OCI-LY1 (cell line): Measurements from ENCODE around the gene TMEM238.
"Not testable (repeated sequence)": the region's sequence is repeated elsewhere in the genome, so short reads cannot be mapped to it uniquely, and the experiment has no call there.

ENCODE experiments used
- H2AFZ ChIP-seq: fragments of 200-600 bp; sonication (generic), shearing (Covaris generic); 2 replicates; pipeline ENCODE4 v1.6.0; 2014; ENCODE audit warnings: antibody characterized with exemption, mild to moderate bottlenecking, low read length
- H3F3A ChIP-seq: fragments of 200-600 bp; sonication (generic), shearing (Covaris generic); 2 replicates; pipeline ENCODE4 v1.6.0; 2014; ENCODE audit warnings: mild to moderate bottlenecking, antibody characterized with exemption, low read length, moderate library complexity; ENCODE audit not compliant: insufficient read depth
- H3K27ac ChIP-seq: fragments of 200-600 bp; sonication (generic); 2 replicates; pipeline ENCODE4 v1.5.1; 2014; ENCODE audit warnings: low read length, mixed run types, mild to moderate bottlenecking, low read depth; ENCODE audit not compliant: poor library complexity, severe bottlenecking
- H3K27me3 ChIP-seq: fragments of 200-600 bp; sonication (generic); 2 replicates; pipeline ENCODE4 v1.6.0; 2014; ENCODE audit warnings: antibody characterized with exemption, mild to moderate bottlenecking, low read length, moderate library complexity; ENCODE audit not compliant: insufficient read depth
- H3K36me3 ChIP-seq: fragments of 200-600 bp; sonication (generic); 2 replicates; pipeline ENCODE4 v1.6.1; 2014; ENCODE audit warnings: mild to moderate bottlenecking, antibody characterized with exemption, low read length, moderate library complexity, mixed read lengths; ENCODE audit not compliant: insufficient read depth
- H3K4me1 ChIP-seq: fragments of 200-600 bp; sonication (generic); 2 replicates; pipeline ENCODE4 v1.5.1; 2014; ENCODE audit warnings: mild to moderate bottlenecking, low read length, moderate library complexity; ENCODE audit not compliant: insufficient read depth, severe bottlenecking
- H3K4me2 ChIP-seq: fragments of 200-600 bp; sonication (generic), shearing (Covaris generic); 2 replicates; pipeline ENCODE4 v1.6.1; 2014; ENCODE audit warnings: low read length
- H3K4me3 ChIP-seq: fragments of 200-600 bp; sonication (generic); 2 replicates; pipeline ENCODE4 v1.5.1; 2014; ENCODE audit warnings: low read length, low read depth, mild to moderate bottlenecking, mixed read lengths; ENCODE audit not compliant: poor library complexity, severe bottlenecking
- H3K79me2 ChIP-seq: fragments of 200-600 bp; shearing (Covaris generic); 2 replicates; pipeline ENCODE4 v1.6.1; 2016; ENCODE audit warnings: mixed run types, low read length, mixed read lengths; ENCODE audit not compliant: insufficient read depth
- H3K9ac ChIP-seq: fragments of 200-600 bp; sonication (generic), shearing (Covaris generic); 2 replicates; pipeline ENCODE4 v1.6.1; 2014; ENCODE audit warnings: mild to moderate bottlenecking, low read length, mixed read lengths
- H3K9me2 ChIP-seq: fragments of 200-600 bp; sonication (generic), shearing (Covaris generic); 2 replicates; pipeline ENCODE4 v1.6.1; 2014; ENCODE audit warnings: low read depth, mild to moderate bottlenecking, low read length, mixed read lengths
- H3K9me3 ChIP-seq: fragments of 200-600 bp; shearing (Covaris generic); 2 replicates; pipeline ENCODE4 v1.6.1; 2014; ENCODE audit warnings: low read length, mixed read lengths
- H4K20me1 ChIP-seq: fragments of 200-600 bp; sonication (generic), shearing (Covaris generic); 2 replicates; pipeline ENCODE4 v1.6.0; 2016; ENCODE audit warnings: mild to moderate bottlenecking, low read length; ENCODE audit not compliant: insufficient read depth
- EZH2 ChIP-seq: fragments of 200-600 bp; sonication (generic), shearing (Covaris generic); IDR thresholded peaks from 2 replicates; pipeline ENCODE4 v1.8.0; 2017; ENCODE audit warnings: borderline replicate concordance, mixed run types, mild to moderate bottlenecking, antibody characterized with exemption, low read length, moderate library complexity, mixed read lengths
- TF ChIP-seq, protein P1 (sequence below): fragments of 200-600 bp; sonication (generic), shearing (Covaris generic); IDR thresholded peaks from 2 replicates; pipeline ENCODE4 v1.5.1; 2017; ENCODE audit warnings: mild to moderate bottlenecking, antibody characterized with exemption, low read length, moderate library complexity, mixed read lengths

The TMEM238 gene

DNA sequence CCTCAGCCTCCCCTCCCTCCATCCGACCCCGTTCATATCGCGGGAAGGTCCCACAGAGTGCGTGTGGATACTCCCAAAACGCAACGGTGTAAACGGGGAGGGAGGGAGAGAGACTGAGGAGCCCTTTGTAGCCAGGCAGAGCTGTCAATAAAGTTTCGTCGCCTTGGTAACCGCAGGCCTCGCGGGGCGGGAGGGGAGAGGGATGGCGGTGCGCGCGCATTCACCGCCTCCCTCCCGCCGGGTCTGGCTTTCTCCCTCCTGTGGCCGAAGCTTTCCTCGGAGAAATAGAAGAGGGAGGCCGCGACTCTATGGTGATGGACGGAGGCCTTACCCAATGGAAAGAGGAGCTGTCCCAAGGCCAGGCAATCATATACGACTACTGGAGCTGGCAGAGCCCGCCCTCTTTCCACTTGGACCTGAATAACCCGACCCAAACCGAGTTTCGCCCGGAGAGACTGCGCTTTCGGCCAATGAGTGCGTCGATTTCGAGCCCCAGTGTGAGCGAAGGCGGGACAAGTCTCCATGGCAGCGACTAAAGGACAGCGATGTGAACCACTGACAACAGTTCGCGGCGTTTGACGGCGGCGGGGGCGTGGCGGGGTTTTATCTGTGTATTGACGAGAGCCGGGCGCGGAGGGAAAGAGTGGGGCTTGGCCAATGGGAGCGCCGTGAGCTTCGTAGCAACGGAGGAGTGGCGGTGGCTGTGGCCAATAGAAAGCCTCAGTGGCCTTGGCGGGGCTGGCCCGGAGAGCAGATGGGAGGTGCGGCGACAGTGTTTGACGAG lies 44.8 kb downstream of the TMEM238 start, which contains the start of gene KMT5C:
TSS of gene KMT5C (plus strand) at position 772 of the 784 bp plus-strand sequence. CDS start 2,061 bp downstream, outside the sequence.
- Histone ChIP-seq H3K79me2 (no peaks in the 10 kb centered on the region), H3K4me1 (peaks cover 25% of the 10 kb centered on the region), H3K9me2 (no peaks in the 10 kb centered on the region), H3K27me3 (no peaks in the 10 kb centered on the region), H3K4me3 (peak within 1 kb of the TSS; percentile 73), H3K9ac (peak within 1 kb of the TSS; percentile 85), H3K9me3 (no peaks in the 10 kb centered on the region), H3F3A (no peaks in the 10 kb centered on the region), H2AFZ (peak within 1 kb of the TSS; percentile 72), H3K36me3 (peaks cover 14% of the 10 kb centered on the region), H3K4me2 (peak within 1 kb of the TSS; percentile 89), H4K20me1 (no peaks in the 10 kb centered on the region), H3K27ac (peak within 1 kb of the TSS; percentile 62)
- no peak for TF ChIP-seq EZH2
- TF ChIP-seq, protein P1, sequence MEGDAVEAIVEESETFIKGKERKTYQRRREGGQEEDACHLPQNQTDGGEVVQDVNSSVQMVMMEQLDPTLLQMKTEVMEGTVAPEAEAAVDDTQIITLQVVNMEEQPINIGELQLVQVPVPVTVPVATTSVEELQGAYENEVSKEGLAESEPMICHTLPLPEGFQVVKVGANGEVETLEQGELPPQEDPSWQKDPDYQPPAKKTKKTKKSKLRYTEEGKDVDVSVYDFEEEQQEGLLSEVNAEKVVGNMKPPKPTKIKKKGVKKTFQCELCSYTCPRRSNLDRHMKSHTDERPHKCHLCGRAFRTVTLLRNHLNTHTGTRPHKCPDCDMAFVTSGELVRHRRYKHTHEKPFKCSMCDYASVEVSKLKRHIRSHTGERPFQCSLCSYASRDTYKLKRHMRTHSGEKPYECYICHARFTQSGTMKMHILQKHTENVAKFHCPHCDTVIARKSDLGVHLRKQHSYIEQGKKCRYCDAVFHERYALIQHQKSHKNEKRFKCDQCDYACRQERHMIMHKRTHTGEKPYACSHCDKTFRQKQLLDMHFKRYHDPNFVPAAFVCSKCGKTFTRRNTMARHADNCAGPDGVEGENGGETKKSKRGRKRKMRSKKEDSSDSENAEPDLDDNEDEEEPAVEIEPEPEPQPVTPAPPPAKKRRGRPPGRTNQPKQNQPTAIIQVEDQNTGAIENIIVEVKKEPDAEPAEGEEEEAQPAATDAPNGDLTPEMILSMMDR, result no peak

DNA sequence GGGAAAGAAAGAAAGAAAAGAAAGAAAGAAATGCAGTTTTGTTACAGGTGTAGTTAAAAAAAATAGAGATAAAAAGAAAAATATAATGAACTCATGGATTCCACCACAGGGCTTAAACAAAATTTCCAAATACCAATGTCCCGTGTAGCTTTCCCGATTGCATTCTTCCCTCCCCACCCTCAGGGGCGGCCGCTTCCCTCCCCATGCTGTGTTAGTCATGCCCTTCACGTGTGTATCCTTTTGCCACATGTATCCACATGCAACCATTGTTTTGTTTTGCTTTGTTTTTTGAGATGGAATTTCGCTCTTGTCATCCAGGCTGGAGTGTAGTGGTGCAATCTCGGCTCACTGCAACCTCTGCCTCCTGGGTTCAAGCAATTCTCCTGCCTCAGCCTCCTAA lies 48.0 kb downstream of the TMEM238 start:
- Histone ChIP-seq H2AFZ (no peak overlapping the region), H3K4me2 (no peak overlapping the region), H3K27me3 (no peaks in the 10 kb centered on the region), H4K20me1 (no peaks in the 10 kb centered on the region), H3K36me3 (no peaks in the 10 kb centered on the region), H3K79me2 (no peaks in the 10 kb centered on the region), H3F3A (no peaks in the 10 kb centered on the region), H3K9me2 (no peaks in the 10 kb centered on the region), H3K4me3 (no peak overlapping the region), H3K4me1 (peaks cover 19% of the 10 kb centered on the region), H3K27ac (no peak overlapping the region), H3K9me3 (no peaks in the 10 kb centered on the region), H3K9ac (no peak overlapping the region)
- TF ChIP-seq EZH2, result no peak
- TF ChIP-seq, protein P1, result no peak

DNA sequence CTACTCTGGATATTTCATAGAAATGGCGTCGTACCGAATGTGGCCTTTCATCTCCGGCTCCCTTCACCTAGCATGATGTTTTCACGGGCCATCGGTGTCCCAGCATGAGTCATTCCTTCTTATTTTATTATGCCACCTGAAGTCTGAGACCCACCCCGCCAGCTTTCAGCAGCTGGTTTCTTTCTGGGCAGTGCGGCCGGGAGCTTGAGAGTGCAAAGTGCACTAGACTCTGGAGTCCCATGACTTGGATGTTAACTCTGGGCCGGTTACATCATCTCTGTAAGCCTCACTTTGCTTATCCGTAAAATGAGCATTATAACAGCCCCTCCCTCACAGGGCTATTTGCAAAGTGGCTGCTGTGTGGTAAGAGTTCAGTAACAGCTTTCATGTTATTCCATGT lies 50.2 kb downstream of the TMEM238 start:
- peaks cover 8% of the 10 kb centered on the region for H3K4me1 ChIP-seq
- H3K9me3 ChIP-seq, result no peaks in the 10 kb centered on the region
- H3K9ac ChIP-seq, result no peak overlapping the region
- H4K20me1 ChIP-seq, result no peaks in the 10 kb centered on the region
- no peaks in the 10 kb centered on the region for H3K36me3 ChIP-seq
- H3K4me2 ChIP-seq, result no peak overlapping the region
- no peaks in the 10 kb centered on the region for H3F3A ChIP-seq
- no peaks in the 10 kb centered on the region for H3K27me3 ChIP-seq
- H2AFZ ChIP-seq, result no peak overlapping the region
- no peak overlapping the region for H3K4me3 ChIP-seq
- no peak overlapping the region for H3K27ac ChIP-seq
- H3K79me2 ChIP-seq, result no peaks in the 10 kb centered on the region
- H3K9me2 ChIP-seq, result no peaks in the 10 kb centered on the region
- TF ChIP-seq, protein P1, result no peak
- TF ChIP-seq EZH2, result no peak

DNA sequence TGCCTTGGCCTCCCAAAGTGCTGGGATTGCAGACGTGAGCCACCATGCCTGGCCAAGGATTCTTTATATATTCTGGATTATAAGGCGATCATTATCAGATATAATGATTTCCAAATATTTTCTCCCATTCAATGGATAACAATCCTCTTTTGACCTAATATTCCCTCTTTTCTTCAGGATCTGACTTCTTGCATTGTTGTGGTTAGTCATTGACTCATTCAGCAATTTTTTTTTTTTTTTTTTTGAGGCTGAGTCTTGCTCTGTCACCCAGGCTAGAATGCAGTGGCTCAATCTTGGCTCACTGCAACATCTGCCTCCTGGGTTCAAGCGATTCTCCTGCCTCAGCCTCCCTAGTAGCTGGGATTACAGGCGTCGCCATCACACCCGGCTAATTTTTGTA lies 54.3 kb downstream of the TMEM238 start:
- H3K9me2 ChIP-seq, H3K4me3 ChIP-seq, H3K9ac ChIP-seq, H3K4me2 ChIP-seq, H3K27ac ChIP-seq, H4K20me1 ChIP-seq, H3K36me3 ChIP-seq, H3K27me3 ChIP-seq, H3K4me1 ChIP-seq, H3F3A ChIP-seq, H2AFZ ChIP-seq, H3K79me2 ChIP-seq, H3K9me3 ChIP-seq: not testable (repeated sequence)
